ENCODE data around the gene SPOCK1. TPM values are rescaled to one million over a fixed set of nuclear protein-coding genes. Genes with fewer than 3 reads are reported as not detected.

SPOCK1 gene
- total and polyA plus RNA-seq, 4 donors, result 0.07 to 0.18 (median 0.17) TPM; not detected in 1

GRCh38 chr5:137272831-137273230 lies 226.3 kb downstream of the SPOCK1 start:
- Histone ChIP-seq H3K9ac (ENCODE audit: low read depth in 1 of 2, low read length in 2 of 2) (no peak overlapping the region), H3K27me3 (ENCODE audit: control insufficient read depth in 4 of 4, insufficient read depth in 4 of 4, low read length in 3 of 4) (no peaks in the 10 kb centered on the region), H3K27ac (ENCODE audit: low read depth in 1 of 2, low read length in 2 of 2) (no peak overlapping the region), H3K4me1 (ENCODE audit: control insufficient read depth in 4 of 4, insufficient read depth in 4 of 4, low read length in 3 of 4) (no peaks in the 10 kb centered on the region), H3K9me3 (ENCODE audit: control insufficient read depth in 4 of 4, low read length in 3 of 4) (no peaks in the 10 kb centered on the region), H3K36me3 (ENCODE audit: control insufficient read depth in 4 of 4, insufficient read depth in 3 of 4, low read depth in 1 of 4, low read length in 3 of 4) (no peaks in the 10 kb centered on the region), H3K4me3 (ENCODE audit: low read depth in 1 of 3, low read length in 3 of 3) (no peak overlapping the region)
- TF ChIP-seq JUND (IDR thresholded peaks at IDR 0.05), result no peak
- TF ChIP-seq ZBTB33 (IDR thresholded peaks at IDR 0.05), result no peak
- TF ChIP-seq HNF4A (conservative IDR thresholded peaks at IDR 0.05), result no peak
- TF ChIP-seq SP1 (IDR thresholded peaks at IDR 0.05), result no peak
- no peak for TF ChIP-seq FOXA1 (IDR thresholded peaks at IDR 0.05)
- TF ChIP-seq RAD21 (IDR thresholded peaks at IDR 0.05), result no peak
- TF ChIP-seq ATF3 (IDR thresholded peaks at IDR 0.05), result no peak
- TF ChIP-seq GABPA (IDR thresholded peaks at IDR 0.05 in 1 of 2, conservative IDR thresholded peaks at IDR 0.05 in 1 of 2), result no peak
- no peak for TF ChIP-seq EGR1 (IDR thresholded peaks at IDR 0.05; ENCODE audit: low read depth in 2 of 2)
- no peak for TF ChIP-seq TAF1 (conservative IDR thresholded peaks at IDR 0.05)
- TF ChIP-seq, protein P1, sequence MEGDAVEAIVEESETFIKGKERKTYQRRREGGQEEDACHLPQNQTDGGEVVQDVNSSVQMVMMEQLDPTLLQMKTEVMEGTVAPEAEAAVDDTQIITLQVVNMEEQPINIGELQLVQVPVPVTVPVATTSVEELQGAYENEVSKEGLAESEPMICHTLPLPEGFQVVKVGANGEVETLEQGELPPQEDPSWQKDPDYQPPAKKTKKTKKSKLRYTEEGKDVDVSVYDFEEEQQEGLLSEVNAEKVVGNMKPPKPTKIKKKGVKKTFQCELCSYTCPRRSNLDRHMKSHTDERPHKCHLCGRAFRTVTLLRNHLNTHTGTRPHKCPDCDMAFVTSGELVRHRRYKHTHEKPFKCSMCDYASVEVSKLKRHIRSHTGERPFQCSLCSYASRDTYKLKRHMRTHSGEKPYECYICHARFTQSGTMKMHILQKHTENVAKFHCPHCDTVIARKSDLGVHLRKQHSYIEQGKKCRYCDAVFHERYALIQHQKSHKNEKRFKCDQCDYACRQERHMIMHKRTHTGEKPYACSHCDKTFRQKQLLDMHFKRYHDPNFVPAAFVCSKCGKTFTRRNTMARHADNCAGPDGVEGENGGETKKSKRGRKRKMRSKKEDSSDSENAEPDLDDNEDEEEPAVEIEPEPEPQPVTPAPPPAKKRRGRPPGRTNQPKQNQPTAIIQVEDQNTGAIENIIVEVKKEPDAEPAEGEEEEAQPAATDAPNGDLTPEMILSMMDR (IDR thresholded peaks at IDR 0.05; ENCODE audit: low read depth, low read length, missing input control), result no peak
- no peak for TF ChIP-seq MAX (IDR thresholded peaks at IDR 0.05)
- TF ChIP-seq REST (IDR thresholded peaks at IDR 0.05), result no peak
- no peak for DNase-seq (ENCODE audit: low spot score)

DNA sequence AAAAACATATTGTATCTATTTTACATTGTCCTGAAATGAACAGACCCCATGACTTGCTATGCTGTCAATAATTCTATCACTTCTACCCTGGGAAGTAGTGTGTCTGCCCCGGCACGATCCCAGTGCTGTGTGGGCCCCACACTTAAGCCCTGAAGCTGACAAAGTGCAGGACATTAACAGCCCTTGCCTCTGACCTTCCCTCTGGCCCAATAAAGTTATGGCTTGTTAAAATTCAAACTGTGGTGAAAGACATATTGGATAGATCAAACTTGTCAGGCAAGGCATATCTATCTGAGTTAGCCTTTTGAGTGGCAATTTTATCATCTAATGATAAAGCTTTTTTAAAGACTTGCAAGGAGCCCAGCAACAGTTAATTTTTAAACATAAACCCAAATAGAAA lies 229.2 kb downstream of the SPOCK1 start:
- H3K27me3 ChIP-seq (ENCODE audit: control insufficient read depth in 4 of 4, insufficient read depth in 4 of 4, low read length in 3 of 4), result peaks cover 0 to 4% (median 0%) of the 10 kb centered on the region in 4 donors
- H3K4me3 ChIP-seq (ENCODE audit: low read depth in 1 of 3, low read length in 3 of 3), result no peak overlapping the region
- H3K9me3 ChIP-seq (ENCODE audit: control insufficient read depth in 4 of 4, low read length in 3 of 4), result no peaks in the 10 kb centered on the region
- no peak for DNase-seq (ENCODE audit: low spot score)
- H3K4me1 ChIP-seq (ENCODE audit: control insufficient read depth in 4 of 4, insufficient read depth in 4 of 4, low read length in 3 of 4), result no peaks in the 10 kb centered on the region
- no peak overlapping the region for H3K27ac ChIP-seq (ENCODE audit: low read depth in 1 of 2, low read length in 2 of 2)
- 77% methylated on average over 2 of the region's 2 CpGs for WGBS
- no peak overlapping the region for H3K9ac ChIP-seq (ENCODE audit: low read depth in 1 of 2, low read length in 2 of 2)
- H3K36me3 ChIP-seq (ENCODE audit: control insufficient read depth in 4 of 4, insufficient read depth in 3 of 4, low read depth in 1 of 4, low read length in 3 of 4), result no peaks in the 10 kb centered on the region
- no peak for TF ChIP-seq REST (IDR thresholded peaks at IDR 0.05)
- TF ChIP-seq RXRA (IDR thresholded peaks at IDR 0.05), result no peak
- no peak for TF ChIP-seq EGR1 (IDR thresholded peaks at IDR 0.05; ENCODE audit: low read depth in 2 of 2)
- no peak for TF ChIP-seq JUND (IDR thresholded peaks at IDR 0.05)
- TF ChIP-seq FOXA2 (IDR thresholded peaks at IDR 0.05), result no peak
- TF ChIP-seq TAF1 (conservative IDR thresholded peaks at IDR 0.05), result no peak
- no peak for TF ChIP-seq HNF4A (conservative IDR thresholded peaks at IDR 0.05)
- no peak for TF ChIP-seq MAX (IDR thresholded peaks at IDR 0.05)
- TF ChIP-seq NR2F2 (IDR thresholded peaks at IDR 0.05), result no peak
- TF ChIP-seq FOXA1 (IDR thresholded peaks at IDR 0.05), result no peak
- TF ChIP-seq, protein P1 (IDR thresholded peaks at IDR 0.05; ENCODE audit: low read depth, low read length, missing input control), result no peak
